ENCODE data around the gene KIZ. TPM values are rescaled to one million over a fixed set of nuclear protein-coding genes. Genes with fewer than 3 reads are reported as not detected.

Gene KIZ
- total and polyA plus RNA-seq, 2 experiments from 2014 or later = 58.3 to 63.6 TPM

DNA sequence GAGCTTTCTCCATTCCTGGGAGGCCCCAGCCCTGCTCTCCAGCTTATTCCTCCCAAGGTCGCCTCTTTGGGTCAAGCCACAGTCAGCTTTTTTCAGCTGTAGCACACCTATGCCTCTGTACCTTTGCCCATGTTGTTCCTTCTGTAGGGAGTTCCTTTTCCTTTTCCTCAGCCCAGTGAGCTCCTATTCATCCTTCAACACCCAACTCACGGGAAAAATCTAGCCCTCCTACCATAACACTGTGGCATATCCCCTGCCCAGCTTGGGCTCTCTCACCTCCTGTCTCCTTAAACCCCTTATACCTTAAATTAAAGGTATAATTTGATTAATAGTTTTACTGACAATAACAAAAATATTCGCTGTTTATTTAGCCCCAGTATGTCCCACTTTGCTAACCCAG, 118.9 kb downstream of the KIZ start:
- no peaks in the 10 kb centered on the region for H3K9me2 ChIP-seq (ENCODE audit: insufficient read depth)
- H4K20me1 ChIP-seq (replicated peaks; ENCODE audit: insufficient read depth) = peaks cover 7% of the 10 kb centered on the region; the same call in 1 of the 2 replicates
- H2AFZ ChIP-seq = no peak overlapping the region
- peaks cover 21% of the 10 kb centered on the region for H3K4me1 Mint-ChIP-seq
- DNase-seq (ENCODE audit: low spot score) = no peak
- no peak overlapping the region for H3K4me3 ChIP-seq
- no peaks in the 10 kb centered on the region for H3F3A ChIP-seq (replicated peaks; ENCODE audit: low read depth)
- peaks cover 21% of the 10 kb centered on the region for H3K36me3 Mint-ChIP-seq (ENCODE audit: low read depth)
- H3K4me2 ChIP-seq = no peak overlapping the region
- no peak overlapping the region; the same call in 1 of the 2 replicates for H3K27ac Mint-ChIP-seq
- TF ChIP-seq, protein P1, sequence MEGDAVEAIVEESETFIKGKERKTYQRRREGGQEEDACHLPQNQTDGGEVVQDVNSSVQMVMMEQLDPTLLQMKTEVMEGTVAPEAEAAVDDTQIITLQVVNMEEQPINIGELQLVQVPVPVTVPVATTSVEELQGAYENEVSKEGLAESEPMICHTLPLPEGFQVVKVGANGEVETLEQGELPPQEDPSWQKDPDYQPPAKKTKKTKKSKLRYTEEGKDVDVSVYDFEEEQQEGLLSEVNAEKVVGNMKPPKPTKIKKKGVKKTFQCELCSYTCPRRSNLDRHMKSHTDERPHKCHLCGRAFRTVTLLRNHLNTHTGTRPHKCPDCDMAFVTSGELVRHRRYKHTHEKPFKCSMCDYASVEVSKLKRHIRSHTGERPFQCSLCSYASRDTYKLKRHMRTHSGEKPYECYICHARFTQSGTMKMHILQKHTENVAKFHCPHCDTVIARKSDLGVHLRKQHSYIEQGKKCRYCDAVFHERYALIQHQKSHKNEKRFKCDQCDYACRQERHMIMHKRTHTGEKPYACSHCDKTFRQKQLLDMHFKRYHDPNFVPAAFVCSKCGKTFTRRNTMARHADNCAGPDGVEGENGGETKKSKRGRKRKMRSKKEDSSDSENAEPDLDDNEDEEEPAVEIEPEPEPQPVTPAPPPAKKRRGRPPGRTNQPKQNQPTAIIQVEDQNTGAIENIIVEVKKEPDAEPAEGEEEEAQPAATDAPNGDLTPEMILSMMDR (conservative IDR thresholded peaks at IDR 0.05; ENCODE audit: low read depth in 2 of 2) = no peak
- TF ChIP-seq ZNF331 (CRISPR knock-in tag; IDR thresholded peaks at IDR 0.05; ENCODE audit: low read depth) (no peak), NANOG (IDR thresholded peaks at IDR 0.05; ENCODE audit: borderline replicate concordance) (no peak), ZNF114 (CRISPR knock-in tag; IDR thresholded peaks at IDR 0.05) (no peak), JUNB (IDR thresholded peaks at IDR 0.05; ENCODE audit: unreplicated experiment) (no peak), CREB1 (CRISPR knock-in tag; IDR thresholded peaks at IDR 0.05; ENCODE audit: low read depth) (no peak), EZH2phosphoT487 (IDR thresholded peaks at IDR 0.05; ENCODE audit: unreplicated experiment) (no peak)
- TF ChIP-seq, protein P2, sequence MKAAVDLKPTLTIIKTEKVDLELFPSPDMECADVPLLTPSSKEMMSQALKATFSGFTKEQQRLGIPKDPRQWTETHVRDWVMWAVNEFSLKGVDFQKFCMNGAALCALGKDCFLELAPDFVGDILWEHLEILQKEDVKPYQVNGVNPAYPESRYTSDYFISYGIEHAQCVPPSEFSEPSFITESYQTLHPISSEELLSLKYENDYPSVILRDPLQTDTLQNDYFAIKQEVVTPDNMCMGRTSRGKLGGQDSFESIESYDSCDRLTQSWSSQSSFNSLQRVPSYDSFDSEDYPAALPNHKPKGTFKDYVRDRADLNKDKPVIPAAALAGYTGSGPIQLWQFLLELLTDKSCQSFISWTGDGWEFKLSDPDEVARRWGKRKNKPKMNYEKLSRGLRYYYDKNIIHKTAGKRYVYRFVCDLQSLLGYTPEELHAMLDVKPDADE (IDR thresholded peaks at IDR 0.05) = no peak
- TF ChIP-seq, protein P3, sequence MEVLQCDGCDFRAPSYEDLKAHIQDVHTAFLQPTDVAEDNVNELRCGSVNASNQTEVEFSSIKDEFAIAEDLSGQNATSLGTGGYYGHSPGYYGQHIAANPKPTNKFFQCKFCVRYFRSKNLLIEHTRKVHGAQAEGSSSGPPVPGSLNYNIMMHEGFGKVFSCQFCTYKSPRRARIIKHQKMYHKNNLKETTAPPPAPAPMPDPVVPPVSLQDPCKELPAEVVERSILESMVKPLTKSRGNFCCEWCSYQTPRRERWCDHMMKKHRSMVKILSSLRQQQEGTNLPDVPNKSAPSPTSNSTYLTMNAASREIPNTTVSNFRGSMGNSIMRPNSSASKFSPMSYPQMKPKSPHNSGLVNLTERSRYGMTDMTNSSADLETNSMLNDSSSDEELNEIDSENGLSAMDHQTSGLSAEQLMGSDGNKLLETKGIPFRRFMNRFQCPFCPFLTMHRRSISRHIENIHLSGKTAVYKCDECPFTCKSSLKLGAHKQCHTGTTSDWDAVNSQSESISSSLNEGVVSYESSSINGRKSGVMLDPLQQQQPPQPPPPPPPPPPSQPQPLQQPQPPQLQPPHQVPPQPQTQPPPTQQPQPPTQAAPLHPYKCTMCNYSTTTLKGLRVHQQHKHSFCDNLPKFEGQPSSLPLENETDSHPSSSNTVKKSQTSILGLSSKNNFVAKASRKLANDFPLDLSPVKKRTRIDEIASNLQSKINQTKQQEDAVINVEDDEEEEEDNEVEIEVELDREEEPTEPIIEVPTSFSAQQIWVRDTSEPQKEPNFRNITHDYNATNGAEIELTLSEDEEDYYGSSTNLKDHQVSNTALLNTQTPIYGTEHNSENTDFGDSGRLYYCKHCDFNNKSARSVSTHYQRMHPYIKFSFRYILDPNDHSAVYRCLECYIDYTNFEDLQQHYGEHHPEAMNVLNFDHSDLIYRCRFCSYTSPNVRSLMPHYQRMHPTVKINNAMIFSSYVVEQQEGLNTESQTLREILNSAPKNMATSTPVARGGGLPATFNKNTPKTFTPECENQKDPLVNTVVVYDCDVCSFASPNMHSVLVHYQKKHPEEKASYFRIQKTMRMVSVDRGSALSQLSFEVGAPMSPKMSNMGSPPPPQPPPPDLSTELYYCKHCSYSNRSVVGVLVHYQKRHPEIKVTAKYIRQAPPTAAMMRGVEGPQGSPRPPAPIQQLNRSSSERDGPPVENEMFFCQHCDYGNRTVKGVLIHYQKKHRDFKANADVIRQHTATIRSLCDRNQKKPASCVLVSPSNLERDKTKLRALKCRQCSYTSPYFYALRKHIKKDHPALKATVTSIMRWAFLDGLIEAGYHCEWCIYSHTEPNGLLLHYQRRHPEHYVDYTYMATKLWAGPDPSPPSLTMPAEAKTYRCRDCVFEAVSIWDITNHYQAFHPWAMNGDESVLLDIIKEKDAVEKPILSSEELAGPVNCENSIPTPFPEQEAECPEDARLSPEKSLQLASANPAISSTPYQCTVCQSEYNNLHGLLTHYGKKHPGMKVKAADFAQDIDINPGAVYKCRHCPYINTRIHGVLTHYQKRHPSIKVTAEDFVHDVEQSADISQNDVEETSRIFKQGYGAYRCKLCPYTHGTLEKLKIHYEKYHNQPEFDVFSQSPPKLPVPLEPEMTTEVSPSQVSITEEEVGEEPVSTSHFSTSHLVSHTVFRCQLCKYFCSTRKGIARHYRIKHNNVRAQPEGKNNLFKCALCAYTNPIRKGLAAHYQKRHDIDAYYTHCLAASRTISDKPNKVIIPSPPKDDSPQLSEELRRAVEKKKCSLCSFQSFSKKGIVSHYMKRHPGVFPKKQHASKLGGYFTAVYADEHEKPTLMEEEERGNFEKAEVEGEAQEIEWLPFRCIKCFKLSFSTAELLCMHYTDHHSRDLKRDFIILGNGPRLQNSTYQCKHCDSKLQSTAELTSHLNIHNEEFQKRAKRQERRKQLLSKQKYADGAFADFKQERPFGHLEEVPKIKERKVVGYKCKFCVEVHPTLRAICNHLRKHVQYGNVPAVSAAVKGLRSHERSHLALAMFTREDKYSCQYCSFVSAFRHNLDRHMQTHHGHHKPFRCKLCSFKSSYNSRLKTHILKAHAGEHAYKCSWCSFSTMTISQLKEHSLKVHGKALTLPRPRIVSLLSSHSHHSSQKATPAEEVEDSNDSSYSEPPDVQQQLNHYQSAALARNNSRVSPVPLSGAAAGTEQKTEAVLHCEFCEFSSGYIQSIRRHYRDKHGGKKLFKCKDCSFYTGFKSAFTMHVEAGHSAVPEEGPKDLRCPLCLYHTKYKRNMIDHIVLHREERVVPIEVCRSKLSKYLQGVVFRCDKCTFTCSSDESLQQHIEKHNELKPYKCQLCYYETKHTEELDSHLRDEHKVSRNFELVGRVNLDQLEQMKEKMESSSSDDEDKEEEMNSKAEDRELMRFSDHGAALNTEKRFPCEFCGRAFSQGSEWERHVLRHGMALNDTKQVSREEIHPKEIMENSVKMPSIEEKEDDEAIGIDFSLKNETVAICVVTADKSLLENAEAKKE (CRISPR knock-in tag; IDR thresholded peaks at IDR 0.05) = no peak
- no peak overlapping the region for H3K27ac ChIP-seq (ENCODE audit: low read depth)
- peaks cover 11% of the 10 kb centered on the region for H3K4me1 ChIP-seq (ENCODE audit: insufficient read depth)
- H3K27me3 Mint-ChIP-seq (ENCODE audit: insufficient read depth, low read depth, poor library complexity) = peaks cover 3% of the 10 kb centered on the region
- 0 out of 2 replicates have a peak, but pooled peaks cover 7% of the 10 kb centered on the region for H3K36me3 ChIP-seq (ENCODE audit: insufficient read depth)
- no peak for ATAC-seq
- H3K79me2 ChIP-seq (replicated peaks; ENCODE audit: insufficient read depth) = no peaks in the 10 kb centered on the region
- peaks cover 2% of the 10 kb centered on the region; the same call in 1 of the 3 replicates for H3K9me3 Mint-ChIP-seq
- no peak overlapping the region for H3K4me3 Mint-ChIP-seq
- no peaks in the 10 kb centered on the region for H3K27me3 ChIP-seq (ENCODE audit: insufficient read depth)

All from GM23338 (cell line).